GM18951 (cell line): ENCODE data around the gene DUSP23.

Experiments
- POLR2A ChIP-seq: IDR thresholded peaks from 4 replicates; pipeline ENCODE4 v1.6.1; 2011; ENCODE audit warnings: mild to moderate bottlenecking; ENCODE audit not compliant: insufficient read length, insufficient read depth; ENCODE audit errors: extremely low read depth
- in situ Hi-C: fragments of 300-500 bp; cut with MboI; formaldehyde crosslinking; loops from one replicate; pipeline ENCODE4 v1.12.0; 2022; ENCODE audit warnings: low sequenced_read_pairs, mixed read lengths, inconsistent platforms; ENCODE audit not compliant: unreplicated experiment

The DUSP23 gene

DNA sequence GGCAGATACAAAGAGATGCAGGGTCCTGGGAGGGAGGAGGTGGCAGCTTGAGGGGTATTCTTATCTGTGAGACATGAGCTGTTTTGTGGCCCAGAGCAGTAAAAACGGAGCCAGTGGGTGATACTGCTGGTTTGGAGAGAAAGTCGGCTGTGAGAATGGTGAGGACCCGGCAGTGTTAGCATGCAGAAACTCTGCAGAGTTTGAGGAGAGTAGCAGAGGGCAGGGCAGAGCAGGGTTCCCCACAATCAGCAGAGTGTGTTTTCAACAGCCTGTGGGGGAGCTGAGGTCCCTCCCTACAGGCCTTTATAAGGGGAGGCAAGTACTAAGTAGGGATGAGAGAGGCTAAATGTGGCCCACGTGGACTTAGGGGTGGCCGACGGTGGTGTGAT lies 46.3 kb downstream of the DUSP23 start:
- in situ Hi-C loops: no loop called here
- TF ChIP-seq POLR2A: no peak

DNA sequence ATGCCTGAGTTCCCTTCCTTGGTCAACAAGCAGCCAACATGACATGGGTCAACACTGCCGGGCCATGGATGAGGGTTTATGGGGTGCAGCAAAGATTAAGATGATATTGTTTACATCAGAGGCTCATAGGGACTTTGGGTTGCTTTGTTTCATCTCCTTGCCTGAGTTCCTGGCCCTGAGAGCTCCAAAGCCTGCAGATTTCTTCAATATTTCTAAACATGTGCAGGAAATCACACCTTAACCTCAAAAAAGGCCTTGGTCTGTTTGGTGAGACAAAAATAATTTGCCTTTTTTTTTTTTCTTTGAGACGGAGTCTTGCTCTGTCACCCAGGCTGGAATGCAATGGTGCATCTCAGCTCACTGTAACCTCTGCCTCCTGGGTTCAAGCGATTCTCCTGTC lies 46.8 kb downstream of the DUSP23 start:
- no peak for TF ChIP-seq POLR2A
- in situ Hi-C loops: no loop called here

DNA sequence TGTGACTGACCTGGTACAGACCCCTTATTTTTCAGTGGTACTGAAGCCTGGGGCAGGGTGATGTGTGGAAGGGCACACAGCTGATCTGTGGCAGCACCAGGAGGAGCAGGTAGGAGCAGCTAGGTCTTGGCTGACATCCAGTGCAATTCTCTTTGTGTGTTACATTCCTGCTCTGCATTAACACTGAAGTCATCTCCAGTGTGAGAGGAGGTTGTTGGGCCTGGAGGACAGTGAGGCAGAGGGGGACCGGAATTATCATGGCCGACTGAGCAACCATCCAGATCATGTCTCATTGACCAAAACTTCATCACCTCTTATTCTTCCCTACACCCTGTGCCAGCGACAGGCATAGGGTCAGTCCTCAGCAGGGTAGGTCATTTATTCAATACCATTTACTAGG lies 47.4 kb downstream of the DUSP23 start:
- in situ Hi-C loops: no loop called here
- TF ChIP-seq POLR2A: no peak

DNA sequence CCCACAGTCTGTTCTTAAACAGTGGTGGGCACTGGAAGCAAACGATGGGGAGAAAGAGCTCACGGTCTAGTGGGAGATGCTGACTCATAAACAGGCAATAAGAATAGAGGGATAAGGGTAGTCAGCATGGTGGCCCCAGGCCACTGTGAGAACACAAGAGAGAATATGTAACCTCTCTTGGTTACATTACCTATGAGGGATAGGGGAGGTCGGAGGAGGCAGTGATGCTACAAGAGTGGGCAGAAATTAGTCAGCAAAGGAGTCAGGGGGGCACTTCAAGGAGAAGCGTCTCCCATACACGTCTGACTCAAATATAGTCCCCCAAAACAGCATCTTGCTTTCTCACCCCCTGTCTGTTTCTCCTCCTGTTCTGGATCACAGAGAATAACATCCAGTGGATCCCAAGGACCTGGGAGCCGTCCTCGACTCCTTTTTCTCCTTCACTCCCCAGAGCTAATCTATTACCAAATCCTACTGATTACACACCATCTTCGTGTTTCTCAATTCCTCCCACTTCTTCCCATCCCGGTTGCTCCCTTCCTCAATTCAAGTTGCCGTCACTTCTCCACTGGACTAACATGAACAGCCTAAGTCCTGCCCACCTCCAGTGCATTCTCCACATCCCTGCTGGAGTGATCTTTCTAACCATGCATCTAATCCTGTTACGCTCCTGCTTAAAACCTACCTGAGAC lies 48.0 kb downstream of the DUSP23 start:
- in situ Hi-C loops: no loop called here
- TF ChIP-seq POLR2A: no peak

DNA sequence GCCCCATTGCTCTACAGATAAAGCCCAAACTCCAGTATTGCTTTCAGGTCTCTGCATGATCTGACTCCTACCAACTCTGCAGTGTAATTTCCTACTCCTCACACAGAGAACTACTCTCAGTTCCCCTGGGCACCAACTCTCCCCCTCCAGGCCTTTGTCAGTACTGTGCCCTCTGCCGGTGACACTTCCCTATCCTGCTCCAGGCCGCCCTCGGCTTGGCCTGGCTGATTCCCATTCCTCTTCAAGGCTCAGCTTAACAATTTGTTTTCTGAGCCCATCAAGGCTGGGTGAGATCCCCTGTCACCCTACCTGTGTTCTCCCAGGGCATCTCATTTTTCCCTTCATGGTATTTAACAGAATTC lies 48.5 kb downstream of the DUSP23 start:
- no peak for TF ChIP-seq POLR2A
- in situ Hi-C loops: no loop called here

DNA sequence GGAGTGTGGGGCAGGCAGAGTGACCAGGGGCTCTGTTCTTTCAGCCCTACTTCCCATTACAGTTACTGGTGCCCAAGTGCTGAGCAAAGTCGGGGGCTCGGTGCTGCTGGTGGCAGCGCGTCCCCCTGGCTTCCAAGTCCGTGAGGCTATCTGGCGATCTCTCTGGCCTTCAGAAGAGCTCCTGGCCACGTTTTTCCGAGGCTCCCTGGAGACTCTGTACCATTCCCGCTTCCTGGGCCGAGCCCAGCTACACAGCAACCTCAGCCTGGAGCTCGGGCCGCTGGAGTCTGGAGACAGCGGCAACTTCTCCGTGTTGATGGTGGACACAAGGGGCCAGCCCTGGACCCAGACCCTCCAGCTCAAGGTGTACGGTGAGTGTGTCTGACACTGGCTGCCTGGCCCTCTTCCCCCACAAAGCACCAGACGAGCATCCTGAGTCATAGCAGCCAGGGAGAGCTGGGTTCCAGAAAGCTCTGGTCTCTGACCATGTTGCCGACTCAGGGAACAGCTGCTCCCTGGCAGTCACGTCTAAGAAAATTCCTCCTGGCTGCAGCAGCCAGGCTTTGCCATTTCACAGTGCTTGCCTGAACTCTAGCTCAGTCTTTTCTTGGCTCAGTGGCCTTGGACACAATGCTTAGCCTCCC lies 49.2 kb downstream of the DUSP23 start:
- in situ Hi-C loops: no loop called here

DNA sequence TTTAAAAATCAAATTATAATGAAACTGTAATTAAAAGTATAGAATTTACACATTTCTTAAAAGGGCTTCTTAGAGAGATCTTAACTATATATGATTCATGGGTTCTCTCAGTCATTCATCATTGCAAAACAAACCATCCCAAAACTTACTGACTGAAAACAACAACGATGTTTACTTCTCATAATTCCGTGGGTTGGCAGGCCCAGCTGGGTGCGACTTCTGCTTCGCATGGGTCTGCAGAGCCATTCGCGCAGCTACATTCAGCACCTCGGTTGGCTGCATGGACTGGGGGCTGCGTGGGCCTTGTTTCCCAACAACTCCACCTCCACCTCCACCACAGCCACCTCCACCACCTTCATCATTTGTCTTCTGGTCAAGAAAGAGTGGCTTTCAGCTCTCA lies 50.0 kb downstream of the DUSP23 start:
- no peak for TF ChIP-seq POLR2A
- in situ Hi-C loops: no loop called here

More for the DNA sequence above, 49.2 kb downstream of the DUSP23 start:
- TF ChIP-seq POLR2A: no peak

DNA sequence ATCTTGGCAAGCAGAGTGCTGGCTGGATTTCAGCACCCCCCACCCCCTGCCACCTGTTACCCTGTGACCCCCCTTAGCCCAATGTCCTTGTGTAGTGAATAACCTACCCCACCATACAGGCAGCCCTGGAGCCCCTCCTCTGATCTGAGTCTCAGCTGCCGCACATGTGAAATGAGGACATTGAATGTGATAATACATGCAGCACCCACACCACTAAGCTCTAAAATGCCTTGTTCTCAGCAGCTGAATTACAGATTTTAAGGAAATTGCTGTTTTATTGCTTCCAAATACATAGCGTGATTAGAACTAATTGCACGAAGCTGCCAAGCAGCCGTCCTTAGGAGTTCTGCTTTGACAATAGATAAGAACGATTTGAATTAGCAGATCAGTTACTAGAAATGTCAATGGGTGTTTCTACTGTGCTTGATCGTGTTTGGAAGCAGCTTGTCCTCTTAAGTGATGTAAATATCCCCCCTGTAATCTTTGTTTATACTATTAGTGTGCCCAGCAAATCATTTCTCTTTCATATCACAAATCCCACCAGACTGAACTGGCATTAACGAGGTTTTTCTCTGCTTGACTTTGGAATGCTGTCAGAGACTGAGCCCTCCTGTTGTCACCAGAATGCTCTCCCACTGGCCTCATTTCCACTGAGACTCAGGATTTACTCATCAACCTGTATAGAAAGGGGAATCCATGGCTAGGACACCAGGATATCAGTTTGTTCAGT lies 50.8 kb downstream of the DUSP23 start:
- in situ Hi-C loops: no loop called here
- TF ChIP-seq POLR2A: no peak
